MM.1S (cell line): ENCODE results near the gene PARP4.

Experiments
- DNase-seq: peaks from one replicate; pipeline ENCODE4 v3.0.0-alpha.2; 2015
- H2AFZ ChIP-seq: fragments of 300-600 bp; sonication (generic); 2 replicates; pipeline ENCODE4 v1.6.0; 2016; ENCODE audit warnings: antibody characterized with exemption, low read length
- H3F3A ChIP-seq: fragments of 300-600 bp; sonication (generic); 2 replicates; pipeline ENCODE4 v1.6.1; 2016; ENCODE audit warnings: mild to moderate bottlenecking, antibody characterized with exemption, low read length, moderate library complexity, mixed read lengths; ENCODE audit not compliant: insufficient read depth
- H3K27ac ChIP-seq: fragments of 300-600 bp; sonication (generic); 2 replicates; pipeline ENCODE4 v1.5.1; 2016; ENCODE audit warnings: mild to moderate bottlenecking, low read length
- H3K27me3 ChIP-seq: fragments of 300-600 bp; sonication (generic); replicated peaks from 2 replicates; pipeline ENCODE4 v1.6.0; 2016; ENCODE audit warnings: low read length; ENCODE audit not compliant: insufficient read depth
- H3K36me3 ChIP-seq: fragments of 300-600 bp; sonication (generic); replicated peaks from 2 replicates; pipeline ENCODE4 v1.6.1; 2016; ENCODE audit warnings: mild to moderate bottlenecking, low read length, mixed read lengths; ENCODE audit not compliant: insufficient read depth
- H3K4me1 ChIP-seq: fragments of 300-600 bp; sonication (generic); 2 replicates; pipeline ENCODE4 v1.6.1; 2016; ENCODE audit warnings: low read length, mixed read lengths
- H3K4me2 ChIP-seq: fragments of 300-600 bp; sonication (generic); 2 replicates; pipeline ENCODE4 v1.6.0; 2016; ENCODE audit warnings: low read depth, low read length
- H3K4me3 ChIP-seq: fragments of 300-600 bp; sonication (generic); 2 replicates; pipeline ENCODE4 v1.5.1; 2016; ENCODE audit warnings: low read length, mixed read lengths
- H3K79me2 ChIP-seq: fragments of 300-600 bp; sonication (generic); 2 replicates; pipeline ENCODE4 v1.6.1; 2016; ENCODE audit warnings: mixed run types, low read length, mixed read lengths
- H3K9ac ChIP-seq: fragments of 300-600 bp; sonication (generic); 2 replicates; pipeline ENCODE4 v1.6.1; 2016; ENCODE audit warnings: low read length, mixed read lengths
- H3K9me2 ChIP-seq: fragments of 300-600 bp; sonication (generic); replicated peaks from 2 replicates; pipeline ENCODE4 v1.6.1; 2016; ENCODE audit warnings: mild to moderate bottlenecking, low read length, mixed read lengths; ENCODE audit not compliant: insufficient read depth
- H3K9me3 ChIP-seq: fragments of 300-600 bp; sonication (generic); replicated peaks from 2 replicates; pipeline ENCODE4 v1.6.1; 2016; ENCODE audit warnings: mild to moderate bottlenecking, low read length, mixed read lengths; ENCODE audit not compliant: insufficient read depth
- H4K20me1 ChIP-seq: fragments of 300-600 bp; sonication (generic); 2 replicates; pipeline ENCODE4 v1.6.1; 2016; ENCODE audit warnings: mild to moderate bottlenecking, low read length, moderate library complexity, mixed read lengths; ENCODE audit not compliant: insufficient read depth
- EZH2 ChIP-seq: fragments of 300-600 bp; sonication (generic); optimal IDR thresholded peaks from 2 replicates; pipeline ENCODE3; 2017; ENCODE audit warnings: low read depth, mild to moderate bottlenecking, antibody characterized with exemption, low read length, mixed read lengths
- EZH2phosphoT487 ChIP-seq: fragments of 300-600 bp; sonication (generic); IDR thresholded peaks from 2 replicates; pipeline ENCODE4 v1.6.1; 2018; ENCODE audit warnings: antibody characterized with exemption, low read length
- TF ChIP-seq, protein P1 (sequence below): fragments of 300-600 bp; sonication (generic); IDR thresholded peaks from 2 replicates; pipeline ENCODE4 v1.5.1; 2016; ENCODE audit warnings: antibody characterized with exemption, low read length, mixed read lengths

PARP4 gene

GRCh38 chr13:24527266-24527775 lies 14.7 kb upstream of the PARP4 start:
- Histone ChIP-seq H3K36me3 (no peaks in the 10 kb centered on the region), H4K20me1 (no peaks in the 10 kb centered on the region), H3K9ac (no peak overlapping the region), H3K9me3 (no peaks in the 10 kb centered on the region), H3F3A (no peaks in the 10 kb centered on the region), H2AFZ (no peak overlapping the region), H3K4me1 (no peaks in the 10 kb centered on the region), H3K79me2 (no peaks in the 10 kb centered on the region), H3K4me2 (no peak overlapping the region), H3K4me3 (no peak overlapping the region), H3K27me3 (no peaks in the 10 kb centered on the region), H3K27ac (no peak overlapping the region), H3K9me2 (no peaks in the 10 kb centered on the region)
- TF ChIP-seq EZH2phosphoT487 = no peak
- TF ChIP-seq, protein P1, sequence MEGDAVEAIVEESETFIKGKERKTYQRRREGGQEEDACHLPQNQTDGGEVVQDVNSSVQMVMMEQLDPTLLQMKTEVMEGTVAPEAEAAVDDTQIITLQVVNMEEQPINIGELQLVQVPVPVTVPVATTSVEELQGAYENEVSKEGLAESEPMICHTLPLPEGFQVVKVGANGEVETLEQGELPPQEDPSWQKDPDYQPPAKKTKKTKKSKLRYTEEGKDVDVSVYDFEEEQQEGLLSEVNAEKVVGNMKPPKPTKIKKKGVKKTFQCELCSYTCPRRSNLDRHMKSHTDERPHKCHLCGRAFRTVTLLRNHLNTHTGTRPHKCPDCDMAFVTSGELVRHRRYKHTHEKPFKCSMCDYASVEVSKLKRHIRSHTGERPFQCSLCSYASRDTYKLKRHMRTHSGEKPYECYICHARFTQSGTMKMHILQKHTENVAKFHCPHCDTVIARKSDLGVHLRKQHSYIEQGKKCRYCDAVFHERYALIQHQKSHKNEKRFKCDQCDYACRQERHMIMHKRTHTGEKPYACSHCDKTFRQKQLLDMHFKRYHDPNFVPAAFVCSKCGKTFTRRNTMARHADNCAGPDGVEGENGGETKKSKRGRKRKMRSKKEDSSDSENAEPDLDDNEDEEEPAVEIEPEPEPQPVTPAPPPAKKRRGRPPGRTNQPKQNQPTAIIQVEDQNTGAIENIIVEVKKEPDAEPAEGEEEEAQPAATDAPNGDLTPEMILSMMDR = no peak
- TF ChIP-seq EZH2 = no peak
- no peak for DNase-seq

DNA sequence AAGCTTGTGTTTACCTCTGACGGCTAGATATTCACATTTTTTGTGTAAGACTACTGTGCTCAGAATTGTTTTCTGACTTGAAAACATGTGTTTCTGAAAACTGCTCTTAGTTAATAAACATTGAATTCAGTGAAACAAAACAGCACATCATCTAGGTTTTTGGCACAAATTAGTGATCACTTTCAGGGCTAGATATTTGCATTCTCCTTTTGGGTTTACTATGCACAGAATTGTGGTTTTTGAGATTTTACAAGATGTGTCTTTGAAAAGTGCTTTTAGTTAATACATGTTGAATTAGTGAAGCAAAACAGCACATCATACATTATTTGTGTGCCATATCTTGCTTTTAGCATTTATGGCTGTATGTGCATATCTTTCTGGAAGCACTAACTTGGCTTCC lies 8.2 kb upstream of the PARP4 start:
- no peaks in the 10 kb centered on the region for H3F3A ChIP-seq
- no peak overlapping the region for H2AFZ ChIP-seq
- no peaks in the 10 kb centered on the region for H3K79me2 ChIP-seq
- H3K36me3 ChIP-seq = no peaks in the 10 kb centered on the region
- no peak overlapping the region for H3K9ac ChIP-seq
- no peaks in the 10 kb centered on the region for H4K20me1 ChIP-seq
- H3K27ac ChIP-seq = no peak overlapping the region
- TF ChIP-seq EZH2 (no peak), EZH2phosphoT487 (no peak)
- TF ChIP-seq, protein P1 = no peak
- no peaks in the 10 kb centered on the region for H3K4me1 ChIP-seq
- no peaks in the 10 kb centered on the region for H3K27me3 ChIP-seq
- H3K4me3 ChIP-seq = no peak overlapping the region
- no peaks in the 10 kb centered on the region for H3K9me3 ChIP-seq
- DNase-seq = no peak
- H3K9me2 ChIP-seq = no peaks in the 10 kb centered on the region
- no peak overlapping the region for H3K4me2 ChIP-seq

DNA sequence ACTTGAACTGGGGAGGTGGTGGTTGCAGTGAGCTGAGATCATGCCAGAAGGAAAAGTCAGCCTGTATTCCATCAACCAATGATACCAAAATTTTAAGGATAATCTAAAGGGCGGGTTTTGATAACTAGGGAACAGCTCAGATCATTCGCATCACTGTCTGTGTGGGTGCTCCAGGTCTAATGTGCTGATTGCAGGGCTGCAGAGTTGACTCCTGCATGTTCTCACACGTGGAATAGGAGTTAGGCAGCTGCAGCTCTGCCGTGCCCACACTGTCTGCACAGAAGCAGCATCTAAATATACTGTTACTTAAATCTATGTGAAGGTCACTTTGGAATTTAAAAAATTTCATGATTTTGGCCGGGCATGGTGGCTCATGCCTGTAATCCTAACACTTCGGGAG lies 4.3 kb upstream of the PARP4 start:
- TF ChIP-seq, protein P1 = no peak
- TF ChIP-seq EZH2 = no peak
- no peak for TF ChIP-seq EZH2phosphoT487
- no peak overlapping the region for H3K4me3 ChIP-seq
- DNase-seq = no peak
- H2AFZ ChIP-seq = no peak overlapping the region
- H4K20me1 ChIP-seq = no peaks in the 10 kb centered on the region
- no peak overlapping the region for H3K9ac ChIP-seq
- H3K9me2 ChIP-seq = no peaks in the 10 kb centered on the region
- H3K36me3 ChIP-seq = no peaks in the 10 kb centered on the region
- H3K4me2 ChIP-seq = no peak overlapping the region
- no peak overlapping the region for H3K27ac ChIP-seq
- H3K4me1 ChIP-seq = no peaks in the 10 kb centered on the region
- H3F3A ChIP-seq = 0 out of 2 replicates have a peak, but pooled peaks cover 4% of the 10 kb centered on the region
- H3K27me3 ChIP-seq = no peaks in the 10 kb centered on the region
- no peaks in the 10 kb centered on the region for H3K9me3 ChIP-seq
- peaks cover under 1% of the 10 kb centered on the region; the same call in 1 of the 2 replicates for H3K79me2 ChIP-seq
